Measurements from ENCODE around the gene TDRD12.

Gene TDRD12

GRCh38 chr19:32875428-32875827 lies 155.9 kb downstream of the TDRD12 start:
- H3K4me1 ChIP-seq (ENCODE audit: insufficient read depth, low read length): no peaks in the 10 kb centered on the region
- no peaks in the 10 kb centered on the region for H3K36me3 ChIP-seq (ENCODE audit: insufficient read depth, low read depth, low read length)

GRCh38 chr19:32876236-32876918 lies 156.8 kb downstream of the TDRD12 start:
- Histone ChIP-seq H3K9me3 (ENCODE audit: insufficient read depth, low read depth, low read length) (no peaks in the 10 kb centered on the region), H3K36me3 (ENCODE audit: insufficient read depth, low read depth, low read length) (no peaks in the 10 kb centered on the region), H3K4me3 (ENCODE audit: low read length) (no peak overlapping the region), H3K9ac (ENCODE audit: low read depth, low read length) (no peak overlapping the region), H3K27me3 (ENCODE audit: insufficient read depth, low read length) (no peaks in the 10 kb centered on the region), H3K27ac (ENCODE audit: low read length) (no peak overlapping the region), H3K4me1 (ENCODE audit: insufficient read depth, low read length) (no peaks in the 10 kb centered on the region)

More at GRCh38 chr19:32875428-32875827, 155.9 kb downstream of the TDRD12 start:
- H3K27me3 ChIP-seq (ENCODE audit: insufficient read depth, low read length): no peaks in the 10 kb centered on the region
- no peak overlapping the region for H3K27ac ChIP-seq (ENCODE audit: low read length)
- no peaks in the 10 kb centered on the region for H3K9me3 ChIP-seq (ENCODE audit: insufficient read depth, low read depth, low read length)
- no peak overlapping the region for H3K9ac ChIP-seq (ENCODE audit: low read depth, low read length)
- H3K4me3 ChIP-seq (ENCODE audit: low read length): no peak overlapping the region

- Histone ChIP-seq H3K4me1 (ENCODE audit: insufficient read depth, low read length) (no peaks in the 10 kb centered on the region), H3K36me3 (ENCODE audit: insufficient read depth, low read depth, low read length) (no peaks in the 10 kb centered on the region), H3K4me3 (ENCODE audit: low read length) (no peak overlapping the region), H3K27ac (ENCODE audit: low read length) (no peak overlapping the region), H3K9me3 (ENCODE audit: insufficient read depth, low read depth, low read length) (no peaks in the 10 kb centered on the region), H3K27me3 (ENCODE audit: insufficient read depth, low read length) (no peaks in the 10 kb centered on the region), H3K9ac (ENCODE audit: low read depth, low read length) (no peak overlapping the region)
Measured at GRCh38 chr19:32876919-32877285, 157.3 kb downstream of the TDRD12 start.
